ENCODE results near the gene EVC2. TPM values are rescaled to one million over a fixed set of nuclear protein-coding genes. Genes with fewer than 3 reads are reported as not detected.

The EVC2 gene
- total RNA-seq, 6 experiments from 2014 or later, result 0.24 to 0.93 (median 0.53) TPM

DNA sequence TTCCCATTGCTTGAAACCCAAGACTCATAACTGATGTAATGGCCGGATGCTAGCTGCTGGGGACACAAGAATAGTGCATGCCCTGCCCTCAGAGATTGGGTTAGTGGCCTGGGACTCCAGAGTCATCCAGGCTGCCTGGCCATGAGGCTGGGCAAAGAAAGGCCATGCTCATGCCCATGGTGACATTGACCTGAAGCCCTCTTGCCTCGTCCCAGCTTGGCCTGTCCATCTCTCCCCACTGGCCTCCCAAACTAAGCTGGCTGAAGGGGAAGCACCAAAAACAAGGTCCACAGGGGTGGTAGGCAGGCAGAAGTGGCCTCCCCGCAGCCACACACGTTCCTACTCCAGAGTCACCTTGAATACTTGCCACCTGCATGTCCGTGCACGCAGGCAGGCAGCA is 141.8 kb downstream of the EVC2 start:
- H3K4me3 ChIP-seq, result no peak overlapping the region
- ATAC-seq (no peak), DNase-seq (no peak)
- intact Hi-C loops (cut with DNase I), result no loop called here
- no peak overlapping the region for H3K27ac ChIP-seq
- H3K36me3 ChIP-seq, result no peaks in the 10 kb centered on the region
- no peaks in the 10 kb centered on the region for H3K27me3 ChIP-seq
- H3K4me1 ChIP-seq, result no peaks in the 10 kb centered on the region
- no peak for TF ChIP-seq CTCF (IDR thresholded peaks at IDR 0.05)
- no peak for TF ChIP-seq POLR2A (IDR thresholded peaks at IDR 0.05)
- WGBS (ENCODE audit: insufficient coverage, low coverage, low lambda C conversion rate, missing lambda C conversion rate), result 89% methylated on average over 5 of the region's 6 CpGs
- no peaks in the 10 kb centered on the region for H3K9me3 ChIP-seq

DNA sequence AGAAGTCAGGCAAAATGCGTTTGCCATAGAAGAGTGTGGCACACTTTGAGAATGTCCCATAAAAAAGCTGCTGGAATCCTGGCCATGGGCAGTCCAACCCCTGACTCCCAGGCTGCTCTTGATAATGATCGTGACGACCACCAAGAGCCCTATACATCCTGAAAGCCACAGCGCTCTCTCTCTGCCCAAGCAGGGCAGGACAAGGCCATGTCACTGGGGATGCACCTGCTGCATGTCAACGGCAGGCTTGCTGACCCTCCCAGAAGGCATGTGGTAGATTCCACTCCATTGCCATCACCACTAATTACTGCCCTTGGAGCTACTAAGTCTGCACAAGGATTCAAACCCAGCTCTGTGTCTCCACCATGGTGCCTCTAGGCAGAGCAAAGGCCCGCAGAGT is 144.5 kb downstream of the EVC2 start:
- Histone ChIP-seq H3K27ac (no peak overlapping the region), H3K4me3 (no peak overlapping the region), H3K36me3 (no peaks in the 10 kb centered on the region), H3K4me1 (no peaks in the 10 kb centered on the region), H3K9me3 (no peaks in the 10 kb centered on the region), H3K27me3 (no peaks in the 10 kb centered on the region)
- WGBS (ENCODE audit: insufficient coverage, low coverage, low lambda C conversion rate, missing lambda C conversion rate), result 100% methylated on average over 1 of the region's 6 CpGs
- ATAC-seq, result no peak
- TF ChIP-seq POLR2A (IDR thresholded peaks at IDR 0.05) (no peak), CTCF (IDR thresholded peaks at IDR 0.05) (no peak)
- DNase-seq, result no peak
- intact Hi-C loops (cut with DNase I), result no loop called here

- 90% methylated on average over 3 of the region's 7 CpGs for WGBS (ENCODE audit: insufficient coverage, low coverage, low lambda C conversion rate, missing lambda C conversion rate)
- intact Hi-C loops (cut with DNase I), result no loop called here
- Histone ChIP-seq H3K27me3 (no peaks in the 10 kb centered on the region), H3K27ac (no peak overlapping the region), H3K9me3 (no peaks in the 10 kb centered on the region), H3K4me3 (no peak overlapping the region), H3K4me1 (no peaks in the 10 kb centered on the region), H3K36me3 (no peaks in the 10 kb centered on the region)
- no peak for TF ChIP-seq POLR2A (IDR thresholded peaks at IDR 0.05)
- TF ChIP-seq CTCF (IDR thresholded peaks at IDR 0.05), result no peak
- no peak for DNase-seq
- no peak for ATAC-seq
These were observed 145.9 kb downstream of the EVC2 start for GRCh38 chr4:5562476-5562875.

GRCh38 chr4:5561286-5561685 is 147.1 kb downstream of the EVC2 start:
- H3K4me1 ChIP-seq, result no peaks in the 10 kb centered on the region
- no peaks in the 10 kb centered on the region for H3K27me3 ChIP-seq
- no peaks in the 10 kb centered on the region for H3K36me3 ChIP-seq
- ATAC-seq, result no peak
- WGBS (ENCODE audit: insufficient coverage, low coverage, low lambda C conversion rate, missing lambda C conversion rate), result 63% methylated on average over 4 of the region's 4 CpGs
- no peak overlapping the region for H3K4me3 ChIP-seq
- DNase-seq, result no peak
- no peak for TF ChIP-seq CTCF (IDR thresholded peaks at IDR 0.05)
- TF ChIP-seq POLR2A (IDR thresholded peaks at IDR 0.05), result no peak
- intact Hi-C loops (cut with DNase I), result no loop called here
- H3K27ac ChIP-seq, result no peak overlapping the region
- no peaks in the 10 kb centered on the region for H3K9me3 ChIP-seq

DNA sequence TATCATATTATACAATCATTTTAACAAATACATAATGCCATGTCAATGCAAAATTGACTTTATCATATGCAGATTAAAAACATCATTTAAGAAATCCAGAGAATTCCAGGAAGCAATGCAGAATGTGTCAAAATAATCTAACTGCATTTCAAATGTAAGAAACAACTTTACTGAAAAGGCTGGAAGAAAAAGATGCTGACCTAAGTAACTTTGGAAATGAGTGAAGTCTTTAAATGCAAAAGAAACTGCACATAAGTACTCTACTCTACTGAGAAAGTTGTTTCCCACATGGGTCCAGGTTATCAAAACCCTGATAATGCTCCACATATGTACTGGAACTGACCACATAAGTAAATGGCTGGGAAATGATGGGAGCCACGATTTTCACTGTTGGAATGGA is 149.9 kb downstream of the EVC2 start:
- WGBS (ENCODE audit: insufficient coverage, low coverage, low lambda C conversion rate, missing lambda C conversion rate), result 33% methylated on average over 1 of the region's 1 CpG
- ATAC-seq (no peak), DNase-seq (no peak)
- no peaks in the 10 kb centered on the region for H3K9me3 ChIP-seq
- intact Hi-C loops (cut with DNase I), result no loop called here
- H3K4me1 ChIP-seq, result no peaks in the 10 kb centered on the region
- H3K27ac ChIP-seq, result no peak overlapping the region
- TF ChIP-seq CTCF (IDR thresholded peaks at IDR 0.05) (no peak), POLR2A (IDR thresholded peaks at IDR 0.05) (no peak)
- no peaks in the 10 kb centered on the region for H3K36me3 ChIP-seq
- no peak overlapping the region for H3K4me3 ChIP-seq
- no peaks in the 10 kb centered on the region for H3K27me3 ChIP-seq
